K562 (cell line): ENCODE measurements around the gene GRIPAP1. TPM values are rescaled to one million over a fixed set of nuclear protein-coding genes. Genes with fewer than 3 reads are reported as not detected.
A peak's percentile ranks its signal among the peaks of the same experiment; 100 is the strongest.

Experiments
- AFF1 ChIP-seq, 2 experiments: fragments of 450-650 bp; IDR thresholded peaks; 2 replicates each; pipeline ENCODE4 v1.6.1; 2018; ENCODE audit warnings: mild to moderate bottlenecking in 2 of 2, low read depth in 1 of 2; ENCODE audit not compliant: partially characterized antibody in 2 of 2
- CREB3L1 ChIP-seq: fragments of 450-650 bp; IDR thresholded peaks from 2 replicates; pipeline ENCODE4 v1.6.1; 2014; ENCODE audit warnings: low read depth, mild to moderate bottlenecking, moderate library complexity, borderline replicate concordance
- ELF1 ChIP-seq: fragments of 200-800 bp; sonication (Bioruptor generic); IDR thresholded peaks from 2 replicates; pipeline ENCODE4 v1.6.1; 2016; ENCODE audit warnings: missing genetic modification characterization, missing compliant biosample characterization
- EP300 ChIP-seq: IDR thresholded peaks from 2 replicates; pipeline ENCODE4 v1.6.1; 2012; ENCODE audit warnings: low read length, improper control_type of control experiment
- HDAC8 ChIP-seq: fragments of 450-650 bp; IDR thresholded peaks from 2 replicates; pipeline ENCODE4 v1.6.1; 2016; ENCODE audit warnings: mild to moderate bottlenecking, missing genetic modification characterization, moderate library complexity, missing compliant biosample characterization
- HMG20A ChIP-seq: fragments of 450-650 bp; formaldehyde crosslinking; conservative IDR thresholded peaks from 2 replicates; pipeline ENCODE4 v1.4.0; 2020; ENCODE audit warnings: mild to moderate bottlenecking, mixed read lengths
- KAT7 ChIP-seq: sonication (generic); formaldehyde crosslinking; IDR thresholded peaks from 2 replicates; pipeline ENCODE4 v1.8.0; 2022; ENCODE audit warnings: missing genetic modification reagents, mild to moderate bottlenecking, borderline replicate concordance
- KDM2B ChIP-seq: fragments of 250-450 bp; sonication (Bioruptor Pico); IDR thresholded peaks from 2 replicates; pipeline ENCODE4 v1.8.0; 2021; ENCODE audit warnings: mild to moderate bottlenecking, moderate library complexity
- MLLT1 ChIP-seq, 2 experiments: fragments of 450-650 bp; IDR thresholded peaks; 2 replicates each; pipeline ENCODE4 v1.6.1; 2016
- NFE2L1 ChIP-seq: fragments of 450-650 bp; IDR thresholded peaks from 2 replicates; pipeline ENCODE4 v1.6.1; 2016; ENCODE audit warnings: missing genetic modification characterization, low read depth, mild to moderate bottlenecking, missing compliant biosample characterization, moderate library complexity, borderline replicate concordance
- PCBP1 ChIP-seq: fragments of 200-400 bp; formaldehyde crosslinking; IDR thresholded peaks from 2 replicates; pipeline ENCODE4 v1.6.1; 2018; ENCODE audit warnings: mild to moderate bottlenecking, low read depth, low read length; ENCODE audit not compliant: poor library complexity, severe bottlenecking
- RBBP5 ChIP-seq: fragments of 200-600 bp; sonication (generic); IDR thresholded peaks from 2 replicates; pipeline ENCODE4 v1.6.1; 2012; ENCODE audit warnings: borderline replicate concordance, mild to moderate bottlenecking, low read length, control low read depth, inconsistent platforms; ENCODE audit not compliant: insufficient read depth, poor library complexity, severe bottlenecking
- SMAD3 ChIP-seq: fragments of 450-650 bp; formaldehyde crosslinking; conservative IDR thresholded peaks from 2 replicates; pipeline ENCODE4 v1.4.0; 2020; ENCODE audit warnings: mild to moderate bottlenecking
- TOE1 ChIP-seq, 2 experiments: fragments of 450-650 bp in 1 of 2; sonication (generic) in 1 of 2; formaldehyde crosslinking in 1 of 2; IDR thresholded peaks; 2 replicates each; pipeline versions ENCODE4 v1.7.1 to v1.8.0; 2016 to 2022; ENCODE audit warnings: borderline replicate concordance in 2 of 2, mild to moderate bottlenecking in 2 of 2, antibody characterized with exemption in 1 of 2, inconsistent platforms in 1 of 2, low read depth in 1 of 2, missing genetic modification reagents in 1 of 2, moderate library complexity in 1 of 2
- ZBTB7A ChIP-seq: IDR thresholded peaks from 2 replicates; pipeline ENCODE4 v1.6.1; 2011; ENCODE audit warnings: low read depth, mild to moderate bottlenecking, low read length, moderate library complexity, borderline replicate concordance; ENCODE audit not compliant: control insufficient read depth
- ZNF253 ChIP-seq: fragments of 250-450 bp; sonication (Bioruptor Pico); conservative IDR thresholded peaks from 2 replicates; pipeline ENCODE4 v1.6.1; 2021; ENCODE audit warnings: mild to moderate bottlenecking
- polyA plus RNA-seq, 8 experiments: library from polyadenylated mRNA; depleted of rRNA in 4 of 8; stranded (reverse) in 5 of 8; unstranded in 3 of 8; fragments of >200 nt; fragmentation: Nextera tagmentation in 2 of 8; fragmentation: Illumina TruSeq in 1 of 8; extraction: Ambion mirVana in 2 of 8; extraction: Trizol in 1 of 8; gene quantifications; 2 replicates each; pipeline versions ENCODE4 v1.2.1 to v1.2.3, GENCODE V29; 2011 to 2014; ENCODE audit warnings: inconsistent platforms in 1 of 8, missing spikeins in 1 of 8
- total RNA-seq, 7 experiments: library from RNA; depleted of rRNA in 6 of 7; stranded (reverse); fragments of >200 nt in 6 of 7; fragmentation: Illumina TruSeq in 2 of 7; extraction: Trizol in 2 of 7; gene quantifications; 2 replicates each; pipeline versions ENCODE4 v1.2.1 to v1.2.3, GENCODE V29; 2011 to 2021; ENCODE audit warnings: low replicate concordance in 1 of 7
- TF ChIP-seq, protein P1 (sequence below): fragments of 200-800 bp; sonication (Bioruptor generic); IDR thresholded peaks from 2 replicates; pipeline ENCODE4 v1.6.1; 2017; ENCODE audit warnings: missing genetic modification characterization, missing compliant biosample characterization

The GRIPAP1 gene
- total and polyA plus RNA-seq, 9 of the 15 experiments (the other 6 are each of a cell fraction or from before 2014, with no cell fraction given) = 4.1 to 41.6 (median 24.0) TPM

DNA sequence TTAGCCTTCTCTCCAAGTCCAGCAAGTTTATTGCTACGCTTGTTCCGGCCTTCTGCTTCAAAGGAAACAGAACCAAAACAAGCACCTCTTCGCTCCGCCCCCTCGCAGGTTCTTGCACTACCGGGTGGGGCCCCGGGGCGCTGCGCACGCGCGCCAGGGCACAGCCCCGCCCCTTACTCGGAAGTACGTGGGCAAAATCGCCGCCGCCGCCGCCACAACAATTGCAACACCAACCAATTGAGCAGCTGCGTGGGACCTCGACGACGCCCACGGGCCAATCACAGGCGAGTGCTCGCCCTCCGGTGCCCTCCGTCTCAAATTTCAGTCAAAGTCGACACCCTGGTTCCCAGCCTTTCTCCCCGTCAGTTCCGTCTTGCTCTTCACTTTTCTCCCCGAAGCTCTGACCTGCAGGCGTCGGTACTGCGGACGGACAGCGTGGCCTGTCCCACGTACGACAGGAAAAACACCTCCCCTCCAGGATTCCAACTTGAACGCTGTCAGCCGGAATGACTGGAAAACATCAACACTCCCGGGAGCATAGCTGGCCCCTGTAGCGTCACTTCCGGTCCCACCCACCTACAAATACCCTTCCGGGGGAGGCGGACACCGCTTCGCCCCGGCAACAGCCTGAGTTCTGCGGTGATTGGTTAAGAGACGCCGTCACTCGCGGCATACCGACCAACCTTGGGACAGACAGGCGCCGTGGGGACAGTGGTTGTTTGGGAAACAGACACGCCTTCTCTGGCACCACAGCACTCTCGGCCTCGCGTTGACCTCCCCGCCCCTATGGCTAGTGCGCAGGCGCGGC, 44.0 kb downstream of the GRIPAP1 start (continued):
- peak in 1 of 2 experiments; percentile 28 for TF ChIP-seq AFF1 (IDR thresholded peaks at IDR 0.05; ENCODE audit: low read depth in 1 of 2, partially characterized antibody in 2 of 2)
- no peak for TF ChIP-seq HDAC8 (tag)
- TF ChIP-seq EP300 = no peak
- TF ChIP-seq, protein P1, sequence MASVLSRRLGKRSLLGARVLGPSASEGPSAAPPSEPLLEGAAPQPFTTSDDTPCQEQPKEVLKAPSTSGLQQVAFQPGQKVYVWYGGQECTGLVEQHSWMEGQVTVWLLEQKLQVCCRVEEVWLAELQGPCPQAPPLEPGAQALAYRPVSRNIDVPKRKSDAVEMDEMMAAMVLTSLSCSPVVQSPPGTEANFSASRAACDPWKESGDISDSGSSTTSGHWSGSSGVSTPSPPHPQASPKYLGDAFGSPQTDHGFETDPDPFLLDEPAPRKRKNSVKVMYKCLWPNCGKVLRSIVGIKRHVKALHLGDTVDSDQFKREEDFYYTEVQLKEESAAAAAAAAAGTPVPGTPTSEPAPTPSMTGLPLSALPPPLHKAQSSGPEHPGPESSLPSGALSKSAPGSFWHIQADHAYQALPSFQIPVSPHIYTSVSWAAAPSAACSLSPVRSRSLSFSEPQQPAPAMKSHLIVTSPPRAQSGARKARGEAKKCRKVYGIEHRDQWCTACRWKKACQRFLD = no peak
- TF ChIP-seq SMAD3 (CRISPR knock-in tag) = no peak
- TF ChIP-seq RBBP5 = no peak
- no peak for TF ChIP-seq KAT7 (CRISPR knock-in tag)
- TF ChIP-seq MLLT1 (IDR thresholded peaks at IDR 0.05) = no peak
- TF ChIP-seq ZNF253 = no peak
- no peak for TF ChIP-seq ZBTB7A
- peak; percentile 79 for TF ChIP-seq CREB3L1
- TF ChIP-seq NFE2L1 = no peak
- TF ChIP-seq HMG20A (CRISPR knock-in tag) = no peak
- peak; percentile 38; the same call in 1 of the 2 replicates for TF ChIP-seq TOE1 (IDR thresholded peaks at IDR 0.05; ENCODE audit: borderline replicate concordance)
- no peak for TF ChIP-seq TOE1 (CRISPR knock-in tag; IDR thresholded peaks at IDR 0.05; ENCODE audit: borderline replicate concordance, low read depth)
- no peak for TF ChIP-seq KDM2B (CRISPR knock-in tag)
- TF ChIP-seq ELF1 (tag) = peak; percentile 85
- TF ChIP-seq PCBP1 = no peak
